ENCODE measurements around the gene BMAL2.

- TF ChIP-seq CTCF (IDR thresholded peaks at IDR 0.05; ENCODE audit: low read length) = no peak
- no peak for TF ChIP-seq EZH2 (optimal IDR thresholded peaks at IDR 0.05; ENCODE audit: low read depth, low read length)
- TF ChIP-seq EZH2phosphoT487 (IDR thresholded peaks at IDR 0.05; ENCODE audit: low read length) = no peak
These were observed 29.2 kb upstream of the BMAL2 start for GRCh38 chr12:27303139-27304111.

Data from MM.1S (cell line).